HEK293 (cell line): Measurements from ENCODE around the gene HECA.
A peak's percentile ranks its signal among the peaks of the same experiment; 100 is the strongest.
"Not testable (repeated sequence)": the region's sequence is repeated elsewhere in the genome, so short reads cannot be mapped to it uniquely, and the experiment has no call there.

ENCODE experiments used
- CTCF ChIA-PET: fragments of 350-600 bp; formaldehyde crosslinking; extraction: SDS; loops from one replicate; lab custom pipeline; 2021; ENCODE audit warnings: antibody characterized with exemption; lab: Yijun Ruan, JAX
- POLR2A ChIA-PET: fragments of 300-600 bp; formaldehyde crosslinking; extraction: SDS; loops from one replicate; lab custom pipeline; 2020; ENCODE audit warnings: antibody characterized with exemption, inconsistent platforms; lab: Yijun Ruan, JAX
- H3K27ac ChIP-seq: fragments of 200-500 bp; sonication (Bioruptor generic); 2 replicates; pipeline ENCODE4 v1.5.1; 2014; ENCODE audit warnings: low read depth, low read length, control low read depth, inconsistent platforms; ENCODE audit errors: extremely low read depth
- H3K36me3 ChIP-seq, 2 experiments: fragments of 200-500 bp in 1 of 2; sonication (Bioruptor generic) in 1 of 2; 1 replicate in 1 of 2; 2 replicates in 1 of 2; pipeline ENCODE4 v1.5.1; 2014 to 2017; ENCODE audit warnings: inconsistent platforms in 2 of 2, low read length in 2 of 2; ENCODE audit not compliant: control insufficient read depth in 2 of 2, insufficient read depth in 1 of 2
- H3K4me1 ChIP-seq: fragments of 200-500 bp; sonication (Bioruptor generic); 2 replicates; pipeline ENCODE4 v1.5.1; 2014; ENCODE audit warnings: mild to moderate bottlenecking, low read length, inconsistent platforms; ENCODE audit not compliant: control insufficient read depth, insufficient read depth
- H3K4me3 ChIP-seq: 2 replicates; pipeline ENCODE4 v1.5.1; 2011; ENCODE audit warnings: low read depth, mild to moderate bottlenecking, control low read depth, low read length, moderate library complexity
- H3K9me3 ChIP-seq: fragments of 200-500 bp; sonication (Bioruptor generic); 2 replicates; pipeline ENCODE4 v1.5.1; 2014; ENCODE audit warnings: low read depth, low read length, inconsistent platforms; ENCODE audit not compliant: control insufficient read depth, insufficient read depth
- CTCF ChIP-seq: fragments of 450-650 bp; formaldehyde crosslinking; IDR thresholded peaks from 2 replicates; pipeline ENCODE4 v1.5.1; 2016; ENCODE audit warnings: missing biosample characterization, missing genetic modification characterization
- EGR2 ChIP-seq: fragments of 450-650 bp; formaldehyde crosslinking; IDR thresholded peaks from 2 replicates; pipeline ENCODE4 v1.5.1; 2016; ENCODE audit warnings: low read depth, missing biosample characterization, missing genetic modification characterization
- GLI4 ChIP-seq: fragments of 450-650 bp; formaldehyde crosslinking; IDR thresholded peaks from 2 replicates; pipeline ENCODE4 v1.5.1; 2016; ENCODE audit warnings: missing biosample characterization, missing genetic modification characterization
- INSM2 ChIP-seq: fragments of 450-650 bp; formaldehyde crosslinking; IDR thresholded peaks from 2 replicates; pipeline ENCODE4 v1.5.1; 2016; ENCODE audit warnings: missing biosample characterization, missing genetic modification characterization
- KLF17 ChIP-seq: fragments of 450-650 bp; formaldehyde crosslinking; IDR thresholded peaks from 2 replicates; pipeline ENCODE4 v1.5.1; 2016; ENCODE audit warnings: missing biosample characterization, missing genetic modification characterization
- SCRT2 ChIP-seq: fragments of 450-650 bp; formaldehyde crosslinking; IDR thresholded peaks from 2 replicates; pipeline ENCODE4 v1.5.1; 2016; ENCODE audit warnings: missing biosample characterization, missing genetic modification characterization
- SETDB1 ChIP-seq: IDR thresholded peaks from one replicate; pipeline ENCODE4 v1.6.1; 2017; ENCODE audit warnings: mild to moderate bottlenecking, low read length, moderate library complexity, mixed read lengths; ENCODE audit not compliant: insufficient read length
- YY1 ChIP-seq: fragments of 450-650 bp; formaldehyde crosslinking; IDR thresholded peaks from 2 replicates; pipeline ENCODE4 v1.5.1; 2018; ENCODE audit warnings: missing biosample characterization, missing genetic modification characterization
- ZBTB20 ChIP-seq: fragments of 450-650 bp; formaldehyde crosslinking; IDR thresholded peaks from 2 replicates; pipeline ENCODE4 v1.5.1; 2016; ENCODE audit warnings: missing biosample characterization, missing genetic modification characterization
- ZBTB48 ChIP-seq: fragments of 450-650 bp; formaldehyde crosslinking; IDR thresholded peaks from 2 replicates; pipeline ENCODE4 v1.5.1; 2016; ENCODE audit warnings: missing biosample characterization, missing genetic modification characterization
- ZFP3 ChIP-seq: fragments of 450-650 bp; formaldehyde crosslinking; IDR thresholded peaks from 2 replicates; pipeline ENCODE4 v1.5.1; 2016; ENCODE audit warnings: low read depth, missing biosample characterization, missing genetic modification characterization
- ZNF114 ChIP-seq: fragments of 450-650 bp; formaldehyde crosslinking; IDR thresholded peaks from 2 replicates; pipeline ENCODE4 v1.5.0; 2017; ENCODE audit warnings: missing biosample characterization, missing genetic modification characterization
- ZNF132 ChIP-seq: fragments of 450-650 bp; formaldehyde crosslinking; IDR thresholded peaks from 2 replicates; pipeline ENCODE4 v1.5.1; 2017; ENCODE audit warnings: missing biosample characterization, missing genetic modification characterization, borderline replicate concordance
- ZNF157 ChIP-seq: fragments of 450-650 bp; formaldehyde crosslinking; IDR thresholded peaks from 2 replicates; pipeline ENCODE4 v1.5.1; 2016; ENCODE audit warnings: missing biosample characterization, missing genetic modification characterization
- ZNF24 ChIP-seq: fragments of 450-650 bp; formaldehyde crosslinking; IDR thresholded peaks from 2 replicates; pipeline ENCODE4 v1.5.1; 2016; ENCODE audit warnings: missing biosample characterization, missing genetic modification characterization
- ZNF335 ChIP-seq: fragments of 450-650 bp; formaldehyde crosslinking; conservative IDR thresholded peaks from 2 replicates; pipeline ENCODE4 v1.5.1; 2016; ENCODE audit warnings: missing biosample characterization, missing genetic modification characterization
- ZNF350 ChIP-seq: fragments of 450-650 bp; formaldehyde crosslinking; IDR thresholded peaks from 2 replicates; pipeline ENCODE4 v1.5.0; 2017; ENCODE audit warnings: missing biosample characterization, mild to moderate bottlenecking, missing genetic modification characterization
- ZNF398 ChIP-seq: fragments of 450-650 bp; formaldehyde crosslinking; IDR thresholded peaks from 2 replicates; pipeline ENCODE4 v1.5.1; 2017; ENCODE audit warnings: missing biosample characterization, missing genetic modification characterization
- ZNF473 ChIP-seq: fragments of 450-650 bp; formaldehyde crosslinking; IDR thresholded peaks from 2 replicates; pipeline ENCODE4 v1.5.1; 2017; ENCODE audit warnings: missing biosample characterization, missing genetic modification characterization
- ZNF585B ChIP-seq: fragments of 450-650 bp; formaldehyde crosslinking; IDR thresholded peaks from 2 replicates; pipeline ENCODE4 v1.5.1; 2016; ENCODE audit warnings: missing biosample characterization, missing genetic modification characterization
- ZNF596 ChIP-seq: fragments of 450-650 bp; IDR thresholded peaks from 2 replicates; pipeline ENCODE4 v1.5.0; 2018; ENCODE audit warnings: missing biosample characterization, mild to moderate bottlenecking, missing genetic modification characterization, moderate library complexity
- ZNF639 ChIP-seq: fragments of 450-650 bp; formaldehyde crosslinking; IDR thresholded peaks from 2 replicates; pipeline ENCODE4 v1.5.1; 2016; ENCODE audit warnings: missing biosample characterization, missing genetic modification characterization
- ZXDB ChIP-seq: fragments of 450-650 bp; formaldehyde crosslinking; IDR thresholded peaks from 2 replicates; pipeline ENCODE4 v1.5.1; 2016; ENCODE audit warnings: missing biosample characterization, missing genetic modification characterization

The HECA gene

GRCh38 chr6:139119552-139119951, 15.3 kb upstream of the HECA start:
- Histone ChIP-seq H3K4me1 (0 out of 2 replicates have a peak, but pooled peaks cover 2% of the 10 kb centered on the region), H3K4me3 (no peak overlapping the region), H3K27ac (no peak overlapping the region), H3K36me3 (no peaks in the 10 kb centered on the region), H3K9me3 (no peaks in the 10 kb centered on the region)
- CTCF ChIA-PET, result interaction anchor here (0.7 kb wide), 1 partner anchor 12 kb away, joined by 3 read pairs; no protein-coding TSS in a partner anchor
- TF ChIP-seq SETDB1 (peak; percentile 91), ZNF24 (tag by site-specific recombination) (no peak)
- POLR2A ChIA-PET, result no interaction called here

- POLR2A ChIA-PET, H3K27ac ChIP-seq: not testable (repeated sequence)
- CTCF ChIA-PET, result interaction anchor here (0.6 to 2.6 kb wide), 5 partner anchors 9 to 1043 kb away, joined by 3 to 7 read pairs (median 4); no protein-coding TSS in a partner anchor
Observed at GRCh38 chr6:139122823-139123222, 12.1 kb upstream of the HECA start.

GRCh38 chr6:139124887-139125672, 9.8 kb upstream of the HECA start:
- CTCF ChIA-PET, result interaction anchor here (0.6 to 2.4 kb wide), 13 partner anchors 8 to 308 kb away, joined by 3 to 13 read pairs (median 3); no protein-coding TSS in a partner anchor
- POLR2A ChIA-PET, result interaction anchor here (0.5 to 1.0 kb wide), 2 partner anchors 94 to 352 kb away, joined by 3 read pairs; partner anchors contain the start of gene CCDC28A
- no peaks in the 10 kb centered on the region for H3K36me3 ChIP-seq
- no peak overlapping the region for H3K4me3 ChIP-seq
- no peaks in the 10 kb centered on the region for H3K9me3 ChIP-seq
- H3K4me1 ChIP-seq, result peaks cover 3% of the 10 kb centered on the region
- no peak overlapping the region for H3K27ac ChIP-seq
- no peak for TF ChIP-seq INSM2
- TF ChIP-seq YY1 (tag by site-specific recombination), result no peak
- TF ChIP-seq EGR2, result no peak
- no peak for TF ChIP-seq ZNF596 (tag by site-specific recombination)
- TF ChIP-seq ZBTB20, result no peak
- no peak for TF ChIP-seq ZNF335 (tag by site-specific recombination)
- no peak for TF ChIP-seq GLI4 (tag by site-specific recombination)
- no peak for TF ChIP-seq ZNF585B (tag by site-specific recombination)
- TF ChIP-seq ZNF114, result no peak
- no peak for TF ChIP-seq ZNF350 (tag by site-specific recombination)
- TF ChIP-seq ZBTB48 (tag by site-specific recombination), result peak; percentile 37; the same call in 1 of the 2 replicates
- TF ChIP-seq ZNF157 (tag by site-specific recombination), result no peak
- TF ChIP-seq ZNF398 (tag by site-specific recombination), result no peak
- no peak for TF ChIP-seq ZFP3 (tag by site-specific recombination)
- TF ChIP-seq CTCF (tag by site-specific recombination), result peak; percentile 42; the same call in 1 of the 2 replicates
- no peak for TF ChIP-seq ZNF132 (tag by site-specific recombination)
- peak; percentile 94 for TF ChIP-seq SCRT2 (tag by site-specific recombination)
- TF ChIP-seq ZNF473 (tag by site-specific recombination), result no peak
- TF ChIP-seq KLF17 (tag by site-specific recombination), result no peak
- TF ChIP-seq ZXDB (tag by site-specific recombination), result no peak
- no peak for TF ChIP-seq ZNF639 (tag by site-specific recombination)

More at GRCh38 chr6:139122823-139123222, 12.1 kb upstream of the HECA start:
- not testable (repeated sequence) for H3K36me3 ChIP-seq, H3K4me1 ChIP-seq, H3K4me3 ChIP-seq, H3K9me3 ChIP-seq
